Activated naive CD4-positive, alpha-beta T cell treated with anti-CD3 and anti-CD28 coated beads, Interleukin-2, amount 50 U/mL, for 72 hours (primary cell): Measurements from ENCODE around the gene FERD3L. TPM values are rescaled to one million over a fixed set of nuclear protein-coding genes. Genes with fewer than 3 reads are reported as not detected.

Experiments
- ATAC-seq, 2 donors: fragments of 150-1000 bp; cut with Tn5 transposase; 2 replicates each; pipeline ENCODE4 v1.10.0; 2021; ENCODE audit warnings: mild to moderate bottlenecking in 2 of 2, moderate library complexity in 2 of 2
- DNase-seq, 2 donors: peaks; one replicate each; pipeline ENCODE4 v3.0.0; 2021 to 2022; ENCODE audit warnings: low spot score in 2 of 2
- H3K27ac Mint-ChIP-seq, 2 donors: one replicate each; pipeline ENCODE4 v1.8.0; 2022; ENCODE audit warnings: mild to moderate bottlenecking in 2 of 2, mixed read lengths in 2 of 2
- H3K36me3 Mint-ChIP-seq, 2 donors: one replicate each; pipeline ENCODE4 v1.8.0; 2022; ENCODE audit warnings: mixed read lengths in 2 of 2
- H3K9me3 Mint-ChIP-seq, 2 donors: one replicate each; pipeline ENCODE4 v1.8.0; 2022; ENCODE audit warnings: mixed read lengths in 2 of 2
- total RNA-seq, 2 donors: library from RNA; stranded (reverse); gene quantifications; one replicate each; pipeline ENCODE4 v1.2.3, GENCODE V29; 2022

The FERD3L gene
- total RNA-seq, 2 donors from 2014 or later = not detected

DNA sequence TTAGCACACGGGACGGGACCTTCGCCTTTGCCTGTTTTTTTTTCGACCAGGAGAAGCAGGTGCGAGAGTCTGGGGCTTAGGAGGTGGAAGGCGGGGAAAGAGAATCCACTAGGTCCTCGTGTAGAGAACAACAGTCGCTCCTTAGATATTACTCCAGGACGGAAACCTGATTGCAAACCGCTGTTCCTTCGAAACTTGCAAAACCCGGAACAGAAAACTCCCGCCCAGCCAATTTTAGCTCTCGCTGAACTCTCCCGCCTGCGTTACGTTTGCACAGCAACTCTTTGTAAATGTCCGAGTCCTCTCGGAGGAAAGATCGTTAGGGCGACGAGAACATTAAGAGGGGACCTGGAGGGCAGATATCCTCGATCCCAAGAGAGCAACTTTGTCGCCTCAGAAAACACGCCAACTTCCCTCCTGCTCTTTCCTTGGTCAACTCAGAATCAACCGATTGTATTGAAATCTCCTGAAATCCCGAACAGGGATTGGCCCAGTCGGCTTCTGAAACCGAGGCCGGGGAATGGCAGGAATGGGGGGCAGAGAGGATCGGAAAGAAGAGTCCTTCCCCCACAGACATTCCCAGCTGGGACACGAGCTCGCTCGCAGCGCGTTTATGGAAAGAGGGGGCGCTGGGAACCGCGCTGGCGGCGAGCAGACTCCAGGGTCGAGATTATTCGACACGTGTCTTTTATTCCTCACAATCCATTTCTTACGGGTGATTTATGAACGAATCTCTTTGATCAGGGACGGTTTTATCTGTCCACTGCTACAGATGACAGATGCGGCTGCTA, 37.7 kb downstream of the FERD3L start:
- DNase-seq = no peak
- H3K9me3 Mint-ChIP-seq = peaks cover 0 to 3% of the 10 kb centered on the region in 2 donors
- no peak overlapping the region for H3K27ac Mint-ChIP-seq

DNA sequence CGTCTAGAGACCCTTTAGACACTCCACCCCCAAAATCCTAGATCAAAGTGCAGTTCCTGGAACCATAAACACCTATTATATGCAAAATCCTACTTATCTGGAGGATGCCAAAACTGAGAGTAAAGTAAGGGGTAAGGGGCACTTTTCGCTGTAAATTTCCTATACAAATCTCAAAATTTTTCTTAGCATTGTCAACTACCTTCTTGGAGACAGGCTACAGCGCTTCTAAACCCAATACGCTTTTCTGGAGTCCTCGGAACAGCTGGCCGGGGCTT, 38.2 kb downstream of the FERD3L start:
- DNase-seq (no peak), ATAC-seq (no peak)
- Mint-ChIP-seq H3K36me3 (peaks cover 31 to 54% of the 10 kb centered on the region in 2 donors), H3K9me3 (peaks cover 0 to 3% of the 10 kb centered on the region in 2 donors), H3K27ac (no peak overlapping the region)

More for the DNA sequence above, 37.7 kb downstream of the FERD3L start:
- no peak for ATAC-seq
- H3K36me3 Mint-ChIP-seq = peaks cover 31 to 54% of the 10 kb centered on the region in 2 donors

- H3K27ac Mint-ChIP-seq = no peak overlapping the region
- H3K9me3 Mint-ChIP-seq = peaks cover 0 to 3% of the 10 kb centered on the region in 2 donors
- DNase-seq (no peak), ATAC-seq (no peak)
- peaks cover 25 to 49% of the 10 kb centered on the region in 2 donors for H3K36me3 Mint-ChIP-seq
Observed at GRCh38 chr7:19106241-19107080, 38.8 kb downstream of the FERD3L start.

GRCh38 chr7:19105546-19105945, 39.7 kb downstream of the FERD3L start:
- no peak overlapping the region for H3K27ac Mint-ChIP-seq
- no peak for ATAC-seq
- peaks cover 0 to 3% of the 10 kb centered on the region in 2 donors for H3K9me3 Mint-ChIP-seq
- no peak for DNase-seq
- H3K36me3 Mint-ChIP-seq = peaks cover 21 to 45% of the 10 kb centered on the region in 2 donors

DNA sequence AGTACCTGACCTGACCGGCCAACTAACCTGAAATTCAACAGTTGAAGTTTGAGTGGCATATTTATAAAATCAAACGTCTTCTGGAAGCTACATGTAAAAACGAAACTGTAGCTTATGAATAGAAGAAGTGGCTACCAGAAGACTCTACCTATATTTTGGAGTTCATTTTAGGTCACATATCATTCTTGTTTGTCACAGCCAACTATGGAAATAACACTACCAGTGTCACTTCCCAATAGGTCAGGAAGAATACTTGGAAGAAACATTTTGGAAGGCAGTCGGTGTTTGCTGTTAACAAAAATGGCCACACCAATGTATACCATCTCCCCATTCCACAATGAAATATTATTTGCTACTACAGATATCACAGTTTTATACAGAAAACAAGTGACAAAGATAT, 40.4 kb downstream of the FERD3L start:
- Mint-ChIP-seq H3K27ac (no peak overlapping the region), H3K9me3 (peaks cover 0 to 4% of the 10 kb centered on the region in 2 donors), H3K36me3 (peaks cover 21 to 45% of the 10 kb centered on the region in 2 donors)
- no peak for DNase-seq
- no peak for ATAC-seq

GRCh38 chr7:19102884-19103283, 42.3 kb downstream of the FERD3L start:
- ATAC-seq (no peak), DNase-seq (no peak)
- H3K27ac Mint-ChIP-seq = no peak overlapping the region
- H3K36me3 Mint-ChIP-seq = peaks cover 6 to 27% of the 10 kb centered on the region in 2 donors
- H3K9me3 Mint-ChIP-seq = peaks cover 0 to 2% of the 10 kb centered on the region in 2 donors

GRCh38 chr7:19101909-19102308, 43.3 kb downstream of the FERD3L start:
- peaks cover 0 to 19% of the 10 kb centered on the region in 2 donors for H3K36me3 Mint-ChIP-seq
- ATAC-seq = no peak
- H3K9me3 Mint-ChIP-seq = peaks cover 0 to 2% of the 10 kb centered on the region in 2 donors

GRCh38 chr7:19101472-19101871, 43.7 kb downstream of the FERD3L start:
- peaks cover 0 to 2% of the 10 kb centered on the region in 2 donors for H3K9me3 Mint-ChIP-seq
- no peak overlapping the region for H3K27ac Mint-ChIP-seq
- ATAC-seq = no peak
- no peak for DNase-seq
- peaks cover 0 to 14% of the 10 kb centered on the region in 2 donors for H3K36me3 Mint-ChIP-seq

More at GRCh38 chr7:19101909-19102308, 43.3 kb downstream of the FERD3L start:
- H3K27ac Mint-ChIP-seq = no peak overlapping the region
- no peak for DNase-seq

GRCh38 chr7:19099924-19100323, 45.3 kb downstream of the FERD3L start:
- Mint-ChIP-seq H3K27ac (no peak overlapping the region), H3K9me3 (peaks cover 0 to 2% of the 10 kb centered on the region in 2 donors), H3K36me3 (peaks cover 0 to 6% of the 10 kb centered on the region in 2 donors)
- no peak for DNase-seq
- ATAC-seq = no peak

GRCh38 chr7:19099194-19099593, 46.0 kb downstream of the FERD3L start:
- Mint-ChIP-seq H3K27ac (no peak overlapping the region), H3K36me3 (peaks cover 0 to 6% of the 10 kb centered on the region in 2 donors), H3K9me3 (peaks cover 0 to 2% of the 10 kb centered on the region in 2 donors)
- DNase-seq (no peak), ATAC-seq (no peak)

DNA sequence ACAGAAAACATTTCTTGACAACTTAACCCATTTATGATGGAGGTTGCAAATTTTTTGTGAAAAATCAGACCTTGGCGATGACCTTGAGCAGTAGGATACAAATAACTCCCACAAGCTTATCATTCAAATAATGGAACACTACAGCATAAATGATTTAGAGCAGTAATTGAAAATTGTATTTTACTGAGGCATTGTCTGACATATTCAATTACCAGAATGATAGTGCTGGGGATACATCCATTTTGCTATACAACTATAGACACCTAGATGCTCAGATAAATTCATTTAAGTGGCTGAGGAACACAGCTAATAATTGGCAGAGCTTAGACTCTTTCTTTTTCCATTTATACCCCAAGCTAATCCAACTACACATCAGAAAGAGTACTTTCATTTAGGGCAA, 46.7 kb downstream of the FERD3L start:
- DNase-seq = no peak

DNA sequence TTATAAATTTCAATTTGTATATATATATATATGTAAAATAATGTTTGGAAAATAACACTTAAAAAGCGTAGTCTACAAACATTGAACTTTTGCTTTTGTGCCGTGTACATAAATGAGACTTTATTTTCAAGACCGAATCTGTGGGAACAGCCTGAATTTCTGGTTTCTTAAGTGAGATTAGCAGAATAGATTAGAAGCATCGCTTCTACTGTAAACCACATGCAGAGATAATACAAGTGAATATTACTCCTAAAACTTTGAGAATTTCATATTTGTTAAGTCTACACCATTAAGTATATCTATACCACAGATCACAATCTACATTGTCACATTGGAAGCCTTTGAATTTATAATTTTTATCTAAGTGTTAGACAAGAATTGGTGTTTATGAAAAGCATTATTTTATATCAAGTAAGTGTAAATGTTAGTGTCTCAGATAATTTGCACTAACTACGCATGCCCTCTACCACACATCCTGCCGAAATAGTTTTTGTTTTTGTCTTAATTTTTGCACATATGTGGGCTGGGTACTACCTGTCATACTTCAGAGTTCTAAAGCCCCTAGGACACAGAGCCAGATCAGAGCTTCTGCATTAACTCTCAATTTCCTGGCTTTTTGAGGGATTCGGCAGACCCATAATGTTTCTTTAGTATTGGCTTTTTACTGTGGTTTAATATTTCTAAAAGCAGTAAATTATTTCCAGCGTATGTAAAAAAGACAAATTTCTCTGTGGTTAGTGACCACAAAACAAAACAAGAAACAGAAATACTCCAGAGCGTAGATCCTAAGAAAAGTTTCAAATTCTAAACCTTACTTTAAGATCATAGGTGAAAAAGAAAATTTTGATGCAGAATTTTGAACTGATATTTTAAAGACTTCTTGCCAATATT, 47.8 kb downstream of the FERD3L start:
- ATAC-seq = no peak
- no peak overlapping the region for H3K27ac Mint-ChIP-seq
- H3K36me3 Mint-ChIP-seq = no peaks in the 10 kb centered on the region
- peaks cover 0 to 2% of the 10 kb centered on the region in 2 donors for H3K9me3 Mint-ChIP-seq
- DNase-seq = no peak

More for the DNA sequence above, 46.7 kb downstream of the FERD3L start:
- ATAC-seq = no peak
- Mint-ChIP-seq H3K9me3 (peaks cover 0 to 2% of the 10 kb centered on the region in 2 donors), H3K36me3 (peaks cover 0 to 6% of the 10 kb centered on the region in 2 donors), H3K27ac (no peak overlapping the region)

DNA sequence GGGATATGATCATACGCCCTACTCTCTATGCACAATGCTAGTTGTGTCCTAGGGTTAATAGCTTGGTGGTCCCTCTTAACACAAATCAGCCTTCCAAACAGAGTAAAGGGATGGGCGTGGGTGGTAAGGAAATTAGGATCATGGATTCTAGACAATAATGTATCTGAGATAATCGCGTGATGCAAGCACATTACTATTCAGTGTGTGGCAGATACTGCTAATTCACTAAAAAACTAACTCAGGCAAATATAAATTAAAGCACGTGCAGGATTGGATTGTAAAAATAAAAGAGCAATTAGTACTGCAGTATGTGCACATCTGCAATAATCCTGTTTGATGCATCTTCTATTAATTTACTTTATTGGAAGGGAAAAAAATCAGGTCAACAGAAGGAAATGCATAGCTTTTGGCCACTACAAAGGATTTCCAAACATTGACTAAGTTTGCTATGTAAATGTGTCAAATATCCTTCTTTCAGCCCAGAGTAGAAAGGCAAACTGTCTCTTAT, 49.8 kb downstream of the FERD3L start:
- no peak overlapping the region for H3K27ac Mint-ChIP-seq
- H3K9me3 Mint-ChIP-seq = peaks cover 2 to 4% of the 10 kb centered on the region in 2 donors
- no peaks in the 10 kb centered on the region for H3K36me3 Mint-ChIP-seq
- ATAC-seq (no peak), DNase-seq (no peak)
